ENCODE data around the gene OR4C6.
A peak's percentile ranks its signal among the peaks of the same experiment; 100 is the strongest.

Gene OR4C6

DNA sequence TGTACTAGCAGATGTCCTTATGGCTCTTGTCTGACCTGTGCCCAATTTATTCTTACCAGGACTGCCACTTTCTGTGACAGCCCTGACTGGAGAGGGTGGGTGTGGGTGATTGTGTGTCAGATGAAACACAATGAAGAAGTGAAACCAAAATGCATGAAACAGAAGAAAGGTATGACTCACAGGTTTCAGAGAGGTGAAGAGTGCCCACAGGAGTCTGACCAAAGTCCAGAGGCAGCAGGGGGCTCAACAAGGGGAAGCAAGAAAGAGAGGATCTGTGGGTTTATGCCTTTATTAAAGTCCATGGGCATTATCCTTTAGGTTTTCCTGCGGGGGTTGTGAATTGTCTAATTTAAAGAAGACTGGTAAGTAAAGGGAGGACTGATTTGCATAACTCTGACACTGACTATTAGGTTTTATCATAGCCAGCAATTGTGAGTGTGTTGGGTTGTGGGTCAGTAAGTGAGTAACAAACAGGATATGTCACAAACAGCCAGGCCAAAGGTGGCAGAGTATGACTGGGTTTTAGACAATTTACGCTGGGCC is 3.9 kb upstream of the OR4C6 start:
- in situ Hi-C loops (cut with MboI; ENCODE audit: low sequenced_read_pairs, unreplicated experiment): no loop called here
- TF ChIP-seq, protein P1, sequence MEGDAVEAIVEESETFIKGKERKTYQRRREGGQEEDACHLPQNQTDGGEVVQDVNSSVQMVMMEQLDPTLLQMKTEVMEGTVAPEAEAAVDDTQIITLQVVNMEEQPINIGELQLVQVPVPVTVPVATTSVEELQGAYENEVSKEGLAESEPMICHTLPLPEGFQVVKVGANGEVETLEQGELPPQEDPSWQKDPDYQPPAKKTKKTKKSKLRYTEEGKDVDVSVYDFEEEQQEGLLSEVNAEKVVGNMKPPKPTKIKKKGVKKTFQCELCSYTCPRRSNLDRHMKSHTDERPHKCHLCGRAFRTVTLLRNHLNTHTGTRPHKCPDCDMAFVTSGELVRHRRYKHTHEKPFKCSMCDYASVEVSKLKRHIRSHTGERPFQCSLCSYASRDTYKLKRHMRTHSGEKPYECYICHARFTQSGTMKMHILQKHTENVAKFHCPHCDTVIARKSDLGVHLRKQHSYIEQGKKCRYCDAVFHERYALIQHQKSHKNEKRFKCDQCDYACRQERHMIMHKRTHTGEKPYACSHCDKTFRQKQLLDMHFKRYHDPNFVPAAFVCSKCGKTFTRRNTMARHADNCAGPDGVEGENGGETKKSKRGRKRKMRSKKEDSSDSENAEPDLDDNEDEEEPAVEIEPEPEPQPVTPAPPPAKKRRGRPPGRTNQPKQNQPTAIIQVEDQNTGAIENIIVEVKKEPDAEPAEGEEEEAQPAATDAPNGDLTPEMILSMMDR (IDR thresholded peaks at IDR 0.05; ENCODE audit: borderline replicate concordance, control extremely low read depth, extremely low read depth, insufficient read depth, missing control alignments): no peak
- DNase-seq (ENCODE audit: low spot score): peak; percentile 3

- TF ChIP-seq, protein P1 (IDR thresholded peaks at IDR 0.05; ENCODE audit: borderline replicate concordance, control extremely low read depth, extremely low read depth, insufficient read depth, missing control alignments): no peak
- in situ Hi-C loops (cut with MboI; ENCODE audit: low sequenced_read_pairs, unreplicated experiment): no loop called here
Measured at GRCh38 chr11:55658608-55659007, 3.4 kb upstream of the OR4C6 start.

DNA sequence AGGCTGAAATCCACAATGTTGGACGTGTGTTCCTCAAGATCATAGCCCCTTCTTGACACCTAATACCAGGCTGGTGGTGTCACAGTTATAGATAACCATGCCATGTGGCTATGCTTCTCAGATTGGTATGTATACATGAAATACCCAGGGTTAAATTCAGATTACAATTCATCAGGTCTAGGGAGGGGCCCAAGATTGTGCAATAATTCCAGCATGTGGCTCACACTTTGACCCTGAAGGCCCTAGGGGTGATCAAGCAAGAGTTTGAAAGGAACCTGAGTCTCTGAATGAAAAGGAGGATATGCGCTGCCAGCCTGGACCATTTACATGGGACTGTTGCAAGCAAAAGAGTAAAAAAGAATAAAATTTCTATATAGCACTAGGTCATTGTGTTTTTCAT is 7.4 kb downstream of the OR4C6 start:
- in situ Hi-C loops (cut with MboI; ENCODE audit: low sequenced_read_pairs, unreplicated experiment): no loop called here
- TF ChIP-seq, protein P1 (IDR thresholded peaks at IDR 0.05; ENCODE audit: borderline replicate concordance, control extremely low read depth, extremely low read depth, insufficient read depth, missing control alignments): no peak
- no peak for DNase-seq (ENCODE audit: low spot score)

More at GRCh38 chr11:55658608-55659007, 3.4 kb upstream of the OR4C6 start:
- DNase-seq (ENCODE audit: low spot score): no peak

- TF ChIP-seq, protein P1 (IDR thresholded peaks at IDR 0.05; ENCODE audit: borderline replicate concordance, control extremely low read depth, extremely low read depth, insufficient read depth, missing control alignments): no peak
- no peak for DNase-seq (ENCODE audit: low spot score)
- in situ Hi-C loops (cut with MboI; ENCODE audit: low sequenced_read_pairs, unreplicated experiment): no loop called here
Measured at GRCh38 chr11:55673860-55674259, 11.9 kb downstream of the OR4C6 start.

DNA sequence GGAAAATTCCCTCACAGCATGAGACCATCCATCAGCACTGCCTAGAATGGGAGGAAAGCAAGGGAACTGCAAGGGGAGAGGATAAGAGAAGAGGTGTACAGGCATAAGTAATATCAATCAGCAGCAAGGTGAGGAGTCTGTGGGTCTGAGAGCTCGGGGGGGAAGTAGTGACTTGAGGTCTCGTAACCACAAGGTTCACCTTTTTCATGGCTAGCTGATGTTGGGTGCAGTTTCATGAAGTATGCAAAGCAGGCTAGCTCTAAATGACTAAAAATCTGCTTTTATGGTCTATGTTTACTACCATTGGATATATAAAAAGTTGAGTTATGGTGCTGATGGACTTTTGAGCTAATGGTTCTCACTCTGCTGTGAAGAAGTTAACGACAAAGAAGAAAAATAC is 35.8 kb downstream of the OR4C6 start:
- no peak for DNase-seq (ENCODE audit: low spot score)
- TF ChIP-seq, protein P1 (IDR thresholded peaks at IDR 0.05; ENCODE audit: borderline replicate concordance, control extremely low read depth, extremely low read depth, insufficient read depth, missing control alignments): no peak
- in situ Hi-C loops (cut with MboI; ENCODE audit: low sequenced_read_pairs, unreplicated experiment): no loop called here

GRCh38 chr11:55701429-55701828 is 39.4 kb downstream of the OR4C6 start:
- in situ Hi-C loops (cut with MboI; ENCODE audit: low sequenced_read_pairs, unreplicated experiment): no loop called here
- TF ChIP-seq, protein P1 (IDR thresholded peaks at IDR 0.05; ENCODE audit: borderline replicate concordance, control extremely low read depth, extremely low read depth, insufficient read depth, missing control alignments): no peak

More at GRCh38 chr11:55701429-55701828, 39.4 kb downstream of the OR4C6 start:
- DNase-seq (ENCODE audit: low spot score): no peak
